H9 (cell line): ENCODE data around the gene NPHP4. TPM values are rescaled to one million over a fixed set of nuclear protein-coding genes. Genes with fewer than 3 reads are reported as not detected.

Source experiments
- DNase-seq: peaks from one replicate; pipeline ENCODE4 v3.0.0-alpha.2; 2017
- H2AFZ ChIP-seq: one replicate; pipeline ENCODE4 v1.6.1; 2013; ENCODE audit warnings: mild to moderate bottlenecking, low read length, control low read depth, moderate library complexity
- H2AK5ac ChIP-seq: 2 replicates; pipeline ENCODE4 v1.6.1; 2013; ENCODE audit warnings: low read length, control low read depth, mixed read lengths; ENCODE audit not compliant: insufficient read length
- H2BK120ac ChIP-seq: one replicate; pipeline ENCODE4 v1.6.1; 2013; ENCODE audit warnings: low read depth, mild to moderate bottlenecking, low read length, control low read depth, inconsistent platforms; ENCODE audit not compliant: poor library complexity, severe bottlenecking
- H2BK12ac ChIP-seq: 2 replicates; pipeline ENCODE4 v1.6.1; 2013; ENCODE audit warnings: low read length, control low read depth, mixed read lengths, low read depth; ENCODE audit not compliant: insufficient read length
- H2BK15ac ChIP-seq: 2 replicates; pipeline ENCODE4 v1.6.1; 2013; ENCODE audit warnings: low read depth, low read length, control low read depth
- H2BK20ac ChIP-seq: one replicate; pipeline ENCODE4 v1.6.1; 2013; ENCODE audit warnings: low read depth, mild to moderate bottlenecking, low read length, control low read depth, inconsistent platforms; ENCODE audit not compliant: poor library complexity, severe bottlenecking
- H2BK5ac ChIP-seq: 2 replicates; pipeline ENCODE4 v1.6.1; 2013; ENCODE audit warnings: low read length, control low read depth, mixed read lengths; ENCODE audit not compliant: insufficient read length
- H3K14ac ChIP-seq: 2 replicates; pipeline ENCODE4 v1.6.1; 2013; ENCODE audit warnings: low read length, control low read depth; ENCODE audit not compliant: insufficient read depth
- H3K18ac ChIP-seq: 2 replicates; pipeline ENCODE4 v1.6.1; 2013; ENCODE audit warnings: low read depth, mild to moderate bottlenecking, mixed read lengths, low read length, control low read depth; ENCODE audit not compliant: insufficient read length
- H3K23ac ChIP-seq: 2 replicates; pipeline ENCODE4 v1.6.1; 2013; ENCODE audit warnings: low read length, control low read depth, mixed read lengths, low read depth; ENCODE audit not compliant: insufficient read length
- H3K23me2 ChIP-seq: 2 replicates; pipeline ENCODE4 v1.6.1; 2013; ENCODE audit warnings: low read depth, mild to moderate bottlenecking, mixed read lengths, low read length, control low read depth; ENCODE audit not compliant: insufficient read length, poor library complexity, severe bottlenecking
- H3K27ac ChIP-seq: 2 replicates; pipeline ENCODE4 v1.5.1; 2013; ENCODE audit warnings: low read length, control low read depth, mixed read lengths, low read depth; ENCODE audit not compliant: insufficient read length
- H3K27me3 ChIP-seq: 2 replicates; pipeline ENCODE4 v1.6.1; 2013; ENCODE audit warnings: low read length, control low read depth, inconsistent platforms; ENCODE audit not compliant: insufficient read depth
- H3K4ac ChIP-seq: 2 replicates; pipeline ENCODE4 v1.6.1; 2013; ENCODE audit warnings: low read depth, mild to moderate bottlenecking, control low read depth, inconsistent platforms, low read length, moderate library complexity
- H3K4me1 ChIP-seq: 2 replicates; pipeline ENCODE4 v1.6.1; 2013; ENCODE audit warnings: low read length, control low read depth, inconsistent platforms; ENCODE audit not compliant: insufficient read depth
- H3K4me2 ChIP-seq: 2 replicates; pipeline ENCODE4 v1.6.1; 2013; ENCODE audit warnings: low read length, control low read depth, mixed read lengths; ENCODE audit not compliant: insufficient read length, insufficient read depth
- H3K56ac ChIP-seq: 2 replicates; pipeline ENCODE4 v1.6.1; 2013; ENCODE audit warnings: low read depth, mild to moderate bottlenecking, mixed read lengths, low read length, control low read depth; ENCODE audit not compliant: insufficient read length
- H3K79me1 ChIP-seq: 2 replicates; pipeline ENCODE4 v1.6.1; 2013; ENCODE audit warnings: low read depth, mild to moderate bottlenecking, moderate library complexity, low read length, control low read depth, inconsistent platforms; ENCODE audit not compliant: insufficient read depth, poor library complexity, severe bottlenecking
- H3K79me2 ChIP-seq: 2 replicates; pipeline ENCODE4 v1.6.1; 2013; ENCODE audit warnings: low read length, control low read depth, inconsistent platforms; ENCODE audit not compliant: insufficient read depth
- H3K9ac ChIP-seq: 2 replicates; pipeline ENCODE4 v1.6.1; 2013; ENCODE audit warnings: low read length, control low read depth, mixed read lengths; ENCODE audit not compliant: insufficient read length; ENCODE audit errors: extremely low read depth
- H3K9me3 ChIP-seq: one replicate; pipeline ENCODE4 v1.6.1; 2013; ENCODE audit warnings: low read depth, low read length, inconsistent platforms; ENCODE audit not compliant: control insufficient read depth
- H3T11ph ChIP-seq: one replicate; pipeline ENCODE4 v1.6.1; 2013; ENCODE audit warnings: mild to moderate bottlenecking, low read length, control low read depth, inconsistent platforms
- H4K20me1 ChIP-seq: one replicate; pipeline ENCODE4 v1.6.1; 2013; ENCODE audit not compliant: control insufficient read depth, insufficient read length, insufficient read depth
- H4K5ac ChIP-seq: 2 replicates; pipeline ENCODE4 v1.6.1; 2013; ENCODE audit warnings: low read depth, mild to moderate bottlenecking, mixed read lengths, low read length, control low read depth; ENCODE audit not compliant: insufficient read length
- H4K8ac ChIP-seq: replicated peaks from 2 replicates; pipeline ENCODE4 v1.6.1; 2013; ENCODE audit warnings: low read length, control low read depth, mixed read lengths, low read depth; ENCODE audit not compliant: insufficient read length
- H4K91ac ChIP-seq: 2 replicates; pipeline ENCODE4 v1.6.1; 2013; ENCODE audit warnings: low read depth, mild to moderate bottlenecking, moderate library complexity, mixed read lengths, low read length, control low read depth; ENCODE audit not compliant: insufficient read length
- H3K27ac Mint-ChIP-seq, 3 experiments: 2 replicates in 2 of 3; 3 replicates in 1 of 3; pipeline ENCODE4 v1.8.0; 2020 to 2021; ENCODE audit warnings: mixed read lengths in 3 of 3, mild to moderate bottlenecking in 1 of 3, moderate library complexity in 1 of 3
- H3K27me3 Mint-ChIP-seq: 2 replicates; pipeline ENCODE4 v1.8.0; 2021; ENCODE audit warnings: low read depth, mild to moderate bottlenecking, moderate library complexity, mixed read lengths
- H3K36me3 Mint-ChIP-seq, 3 experiments: 2 replicates in 2 of 3; 3 replicates in 1 of 3; pipeline ENCODE4 v1.8.0; 2020 to 2021; ENCODE audit warnings: low read depth in 3 of 3, mixed read lengths in 3 of 3; ENCODE audit not compliant: insufficient read depth in 1 of 3
- H3K4me1 Mint-ChIP-seq, 2 experiments: 2 replicates each; pipeline ENCODE4 v1.8.0; 2020; ENCODE audit warnings: mixed read lengths in 2 of 2
- H3K4me3 Mint-ChIP-seq, 2 experiments: 2 replicates in 1 of 2; 3 replicates in 1 of 2; pipeline ENCODE4 v1.8.0; 2020 to 2021; ENCODE audit warnings: mild to moderate bottlenecking in 2 of 2, mixed read lengths in 2 of 2, moderate library complexity in 1 of 2
- H3K9me3 Mint-ChIP-seq, 2 experiments: 2 replicates in 1 of 2; 3 replicates in 1 of 2; pipeline ENCODE4 v1.8.0; 2020; ENCODE audit warnings: mild to moderate bottlenecking in 2 of 2, mixed read lengths in 2 of 2, moderate library complexity in 1 of 2
- WGBS: extraction: QIAGEN DNeasy Blood & Tissue Kit; methylation state at CpG from one replicate; pipeline ENCODE4 v1.1.7; 2013; ENCODE audit warnings: missing lambda C conversion rate, low lambda C conversion rate, mixed read lengths; ENCODE audit not compliant: insufficient read length; ENCODE audit errors: extremely low coverage; 5-methylcytosine and 5-hydroxymethylcytosine counted together
- total RNA-seq: library from RNA; stranded (reverse); gene quantifications from 2 replicates; pipeline ENCODE4 v1.2.1, GENCODE V29; 2021
- TF ChIP-seq, protein P1 (sequence below): fragments of 200-600 bp; sonication (generic); conservative IDR thresholded peaks from 3 replicates; pipeline ENCODE4 v1.8.0; 2021; ENCODE audit warnings: antibody characterized with exemption, mild to moderate bottlenecking

NPHP4 gene
- total RNA-seq, 1 experiment from 2014 or later: 17.6 TPM

DNA sequence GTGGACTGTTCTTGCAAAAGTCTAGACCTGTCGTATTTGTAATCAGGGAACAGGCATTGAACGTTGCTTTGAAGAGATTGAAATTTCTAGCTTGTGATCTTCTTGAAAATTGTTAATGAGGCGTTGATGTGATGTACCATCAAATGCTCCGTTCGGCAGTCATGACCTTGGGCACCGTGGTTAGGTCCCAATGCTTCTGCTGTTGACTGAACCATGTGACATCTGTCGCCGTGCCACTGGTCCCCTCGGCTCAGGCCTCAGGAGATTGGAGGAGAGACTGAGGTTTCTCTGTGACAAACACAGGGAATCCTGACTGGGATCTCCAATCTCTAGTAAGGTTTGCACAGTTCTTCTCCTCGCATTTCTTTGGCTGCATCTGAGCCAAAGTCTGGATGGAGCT is 35.4 kb upstream of the NPHP4 start:
- Histone ChIP-seq H4K5ac (no peak overlapping the region), H3K9ac (no peak overlapping the region), H3K27me3 (no peaks in the 10 kb centered on the region), H3K18ac (no peak overlapping the region), H3K79me2 (no peaks in the 10 kb centered on the region), H4K91ac (no peak overlapping the region), H2AFZ (no peak overlapping the region), H2BK20ac (no peak overlapping the region), H3K4me2 (no peak overlapping the region), H3K14ac (no peak overlapping the region), H2BK120ac (no peak overlapping the region), H3K23ac (no peak overlapping the region), H3T11ph (no peak overlapping the region), H2BK5ac (no peak overlapping the region), H4K20me1 (no peaks in the 10 kb centered on the region), H2BK12ac (no peak overlapping the region), H4K8ac (no peak overlapping the region), H3K9me3 (no peaks in the 10 kb centered on the region), H3K79me1 (no peaks in the 10 kb centered on the region), H3K4me1 (peaks cover 2% of the 10 kb centered on the region; the same call in 1 of the 2 replicates), H3K56ac (no peak overlapping the region), H2AK5ac (no peak overlapping the region), H3K27ac (no peak overlapping the region), H3K23me2 (no peaks in the 10 kb centered on the region), H3K4ac (no peak overlapping the region), H2BK15ac (no peak overlapping the region)
- TF ChIP-seq, protein P1, sequence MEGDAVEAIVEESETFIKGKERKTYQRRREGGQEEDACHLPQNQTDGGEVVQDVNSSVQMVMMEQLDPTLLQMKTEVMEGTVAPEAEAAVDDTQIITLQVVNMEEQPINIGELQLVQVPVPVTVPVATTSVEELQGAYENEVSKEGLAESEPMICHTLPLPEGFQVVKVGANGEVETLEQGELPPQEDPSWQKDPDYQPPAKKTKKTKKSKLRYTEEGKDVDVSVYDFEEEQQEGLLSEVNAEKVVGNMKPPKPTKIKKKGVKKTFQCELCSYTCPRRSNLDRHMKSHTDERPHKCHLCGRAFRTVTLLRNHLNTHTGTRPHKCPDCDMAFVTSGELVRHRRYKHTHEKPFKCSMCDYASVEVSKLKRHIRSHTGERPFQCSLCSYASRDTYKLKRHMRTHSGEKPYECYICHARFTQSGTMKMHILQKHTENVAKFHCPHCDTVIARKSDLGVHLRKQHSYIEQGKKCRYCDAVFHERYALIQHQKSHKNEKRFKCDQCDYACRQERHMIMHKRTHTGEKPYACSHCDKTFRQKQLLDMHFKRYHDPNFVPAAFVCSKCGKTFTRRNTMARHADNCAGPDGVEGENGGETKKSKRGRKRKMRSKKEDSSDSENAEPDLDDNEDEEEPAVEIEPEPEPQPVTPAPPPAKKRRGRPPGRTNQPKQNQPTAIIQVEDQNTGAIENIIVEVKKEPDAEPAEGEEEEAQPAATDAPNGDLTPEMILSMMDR: no peak
- Mint-ChIP-seq H3K27ac (no peak overlapping the region), H3K4me3 (no peak overlapping the region), H3K4me1 (peaks cover 0 to 19% of the 10 kb centered on the region in 2 experiments; a peak in 2 of 4 replicates), H3K27me3 (peaks cover 18% of the 10 kb centered on the region), H3K9me3 (no peaks in the 10 kb centered on the region; a peak in 1 of 5 replicates), H3K36me3 (no peaks in the 10 kb centered on the region)
- no peak for DNase-seq
- WGBS: no CpG with 5 or more reads among the region's 10 CpGs
